Measurements from ENCODE around the gene HGS.
A peak's percentile ranks its signal among the peaks of the same experiment; 100 is the strongest.

Gene HGS, protein sequence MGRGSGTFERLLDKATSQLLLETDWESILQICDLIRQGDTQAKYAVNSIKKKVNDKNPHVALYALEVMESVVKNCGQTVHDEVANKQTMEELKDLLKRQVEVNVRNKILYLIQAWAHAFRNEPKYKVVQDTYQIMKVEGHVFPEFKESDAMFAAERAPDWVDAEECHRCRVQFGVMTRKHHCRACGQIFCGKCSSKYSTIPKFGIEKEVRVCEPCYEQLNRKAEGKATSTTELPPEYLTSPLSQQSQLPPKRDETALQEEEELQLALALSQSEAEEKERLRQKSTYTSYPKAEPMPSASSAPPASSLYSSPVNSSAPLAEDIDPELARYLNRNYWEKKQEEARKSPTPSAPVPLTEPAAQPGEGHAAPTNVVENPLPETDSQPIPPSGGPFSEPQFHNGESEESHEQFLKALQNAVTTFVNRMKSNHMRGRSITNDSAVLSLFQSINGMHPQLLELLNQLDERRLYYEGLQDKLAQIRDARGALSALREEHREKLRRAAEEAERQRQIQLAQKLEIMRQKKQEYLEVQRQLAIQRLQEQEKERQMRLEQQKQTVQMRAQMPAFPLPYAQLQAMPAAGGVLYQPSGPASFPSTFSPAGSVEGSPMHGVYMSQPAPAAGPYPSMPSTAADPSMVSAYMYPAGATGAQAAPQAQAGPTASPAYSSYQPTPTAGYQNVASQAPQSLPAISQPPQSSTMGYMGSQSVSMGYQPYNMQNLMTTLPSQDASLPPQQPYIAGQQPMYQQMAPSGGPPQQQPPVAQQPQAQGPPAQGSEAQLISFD
- long read RNA-seq, transcript HGS-201 (22 exons, 2,970 nt) = major isoform, 238 of 300 reads
- long read RNA-seq, partial matches to known transcripts = 19 of 300 reads
- long read RNA-seq, other reads (novel, unspliced or antisense) = 42 of 300 reads

DNA sequence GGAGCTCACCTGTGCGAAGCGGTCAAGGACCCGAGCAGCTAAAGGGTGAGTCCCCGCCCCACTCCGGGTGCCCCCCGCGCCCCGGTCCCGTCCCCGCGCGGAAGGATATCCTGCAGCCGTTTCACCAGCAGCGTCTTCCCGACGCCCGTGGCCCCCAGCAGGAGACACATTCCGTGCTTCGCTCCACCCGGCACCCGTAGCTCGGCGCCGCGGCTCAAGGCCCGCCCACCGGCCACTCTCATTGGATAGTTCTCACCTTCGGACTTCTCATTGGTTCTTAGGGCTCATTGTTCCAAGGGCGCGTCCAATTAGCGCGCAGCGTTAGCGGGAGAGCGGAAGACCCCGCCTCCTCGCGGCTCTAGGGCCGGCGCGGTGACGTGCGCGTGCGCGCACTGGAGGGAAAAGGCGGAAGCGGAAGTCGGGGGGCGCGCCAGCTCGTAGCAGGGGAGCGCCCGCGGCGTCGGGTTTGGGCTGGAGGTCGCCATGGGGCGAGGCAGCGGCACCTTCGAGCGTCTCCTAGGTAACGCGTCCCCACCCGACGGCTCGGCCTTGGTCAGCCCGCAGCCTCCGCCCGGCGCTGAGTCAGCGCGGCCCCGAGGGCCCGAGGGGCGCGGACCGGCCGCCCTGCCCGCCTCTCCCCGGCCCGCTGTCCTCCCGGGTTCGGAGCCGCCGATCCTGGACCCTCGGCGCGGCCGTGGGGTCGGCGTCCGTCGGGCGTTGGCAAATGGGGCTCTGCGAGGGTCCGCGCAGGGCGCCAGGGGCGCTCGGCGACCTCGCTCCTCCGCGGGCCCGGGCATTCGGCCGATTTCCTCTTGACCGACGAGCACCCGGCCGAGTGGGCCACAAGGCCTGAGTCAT, at the start of gene HGS, which contains the start of gene ARL16:
Gene HGS (plus strand): TSS at position 428 of the 858 bp plus-strand sequence. CDS start 56 bp downstream, at position 484.
Gene ARL16 (minus strand): TSS at position 214 of the 858 bp plus-strand sequence. CDS start 44 bp downstream, at position 170.
- DNase-seq (ENCODE audit: low read depth in 1 of 2, low spot score in 1 of 2) = peak; percentile 98 to 99
- no peaks in the 10 kb centered on the region for H3K27me3 ChIP-seq (ENCODE audit: insufficient read depth, poor library complexity, severe bottlenecking)
- peak within 1 kb of the TSS; percentile 97 for H3K4me3 ChIP-seq (replicated peaks; ENCODE audit: insufficient read depth, low read length)
- peak; percentile 80 for TF ChIP-seq GABPA (IDR thresholded peaks at IDR 0.05; ENCODE audit: low read depth)
- peak; percentile 81 for TF ChIP-seq SPI1 (IDR thresholded peaks at IDR 0.05; ENCODE audit: borderline replicate concordance, low read depth)
- TF ChIP-seq, protein P1, sequence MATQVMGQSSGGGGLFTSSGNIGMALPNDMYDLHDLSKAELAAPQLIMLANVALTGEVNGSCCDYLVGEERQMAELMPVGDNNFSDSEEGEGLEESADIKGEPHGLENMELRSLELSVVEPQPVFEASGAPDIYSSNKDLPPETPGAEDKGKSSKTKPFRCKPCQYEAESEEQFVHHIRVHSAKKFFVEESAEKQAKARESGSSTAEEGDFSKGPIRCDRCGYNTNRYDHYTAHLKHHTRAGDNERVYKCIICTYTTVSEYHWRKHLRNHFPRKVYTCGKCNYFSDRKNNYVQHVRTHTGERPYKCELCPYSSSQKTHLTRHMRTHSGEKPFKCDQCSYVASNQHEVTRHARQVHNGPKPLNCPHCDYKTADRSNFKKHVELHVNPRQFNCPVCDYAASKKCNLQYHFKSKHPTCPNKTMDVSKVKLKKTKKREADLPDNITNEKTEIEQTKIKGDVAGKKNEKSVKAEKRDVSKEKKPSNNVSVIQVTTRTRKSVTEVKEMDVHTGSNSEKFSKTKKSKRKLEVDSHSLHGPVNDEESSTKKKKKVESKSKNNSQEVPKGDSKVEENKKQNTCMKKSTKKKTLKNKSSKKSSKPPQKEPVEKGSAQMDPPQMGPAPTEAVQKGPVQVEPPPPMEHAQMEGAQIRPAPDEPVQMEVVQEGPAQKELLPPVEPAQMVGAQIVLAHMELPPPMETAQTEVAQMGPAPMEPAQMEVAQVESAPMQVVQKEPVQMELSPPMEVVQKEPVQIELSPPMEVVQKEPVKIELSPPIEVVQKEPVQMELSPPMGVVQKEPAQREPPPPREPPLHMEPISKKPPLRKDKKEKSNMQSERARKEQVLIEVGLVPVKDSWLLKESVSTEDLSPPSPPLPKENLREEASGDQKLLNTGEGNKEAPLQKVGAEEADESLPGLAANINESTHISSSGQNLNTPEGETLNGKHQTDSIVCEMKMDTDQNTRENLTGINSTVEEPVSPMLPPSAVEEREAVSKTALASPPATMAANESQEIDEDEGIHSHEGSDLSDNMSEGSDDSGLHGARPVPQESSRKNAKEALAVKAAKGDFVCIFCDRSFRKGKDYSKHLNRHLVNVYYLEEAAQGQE (IDR thresholded peaks at IDR 0.05; ENCODE audit: insufficient replicate concordance, low read depth) = no peak
- TF ChIP-seq POLR2AphosphoS5 (IDR thresholded peaks at IDR 0.05; ENCODE audit: low read depth) = peak; percentile 9; the same call in 1 of the 2 replicates
- TF ChIP-seq, protein P2, sequence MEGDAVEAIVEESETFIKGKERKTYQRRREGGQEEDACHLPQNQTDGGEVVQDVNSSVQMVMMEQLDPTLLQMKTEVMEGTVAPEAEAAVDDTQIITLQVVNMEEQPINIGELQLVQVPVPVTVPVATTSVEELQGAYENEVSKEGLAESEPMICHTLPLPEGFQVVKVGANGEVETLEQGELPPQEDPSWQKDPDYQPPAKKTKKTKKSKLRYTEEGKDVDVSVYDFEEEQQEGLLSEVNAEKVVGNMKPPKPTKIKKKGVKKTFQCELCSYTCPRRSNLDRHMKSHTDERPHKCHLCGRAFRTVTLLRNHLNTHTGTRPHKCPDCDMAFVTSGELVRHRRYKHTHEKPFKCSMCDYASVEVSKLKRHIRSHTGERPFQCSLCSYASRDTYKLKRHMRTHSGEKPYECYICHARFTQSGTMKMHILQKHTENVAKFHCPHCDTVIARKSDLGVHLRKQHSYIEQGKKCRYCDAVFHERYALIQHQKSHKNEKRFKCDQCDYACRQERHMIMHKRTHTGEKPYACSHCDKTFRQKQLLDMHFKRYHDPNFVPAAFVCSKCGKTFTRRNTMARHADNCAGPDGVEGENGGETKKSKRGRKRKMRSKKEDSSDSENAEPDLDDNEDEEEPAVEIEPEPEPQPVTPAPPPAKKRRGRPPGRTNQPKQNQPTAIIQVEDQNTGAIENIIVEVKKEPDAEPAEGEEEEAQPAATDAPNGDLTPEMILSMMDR (IDR thresholded peaks at IDR 0.05; ENCODE audit: insufficient read depth, low read length) = no peak
- H3K27ac ChIP-seq (replicated peaks) = peak within 1 kb of the TSS; percentile 84

DNA sequence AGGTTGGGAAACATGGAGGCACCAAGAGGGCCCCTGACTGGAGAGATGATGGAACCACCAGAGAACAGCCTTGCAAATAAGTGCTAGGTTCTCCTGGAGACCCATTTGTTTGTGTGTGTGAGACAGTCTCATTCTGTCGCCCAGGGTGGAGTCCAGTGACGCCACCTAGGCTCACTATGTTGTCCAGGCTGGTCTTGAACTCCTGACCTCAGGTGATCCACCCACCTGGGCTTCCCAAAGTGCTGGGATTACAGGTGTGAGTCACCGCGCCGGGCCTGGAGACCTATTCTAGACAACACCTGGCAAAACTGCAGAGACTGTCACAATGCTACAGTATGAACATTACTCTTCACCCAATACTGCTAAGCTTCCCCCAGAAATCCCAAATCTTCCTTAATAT, 48.4 kb upstream of the HGS start:
- Histone ChIP-seq H3K27me3 (ENCODE audit: insufficient read depth, poor library complexity, severe bottlenecking) (no peaks in the 10 kb centered on the region), H3K27ac (replicated peaks) (no peak overlapping the region), H3K4me3 (replicated peaks; ENCODE audit: insufficient read depth, low read length) (peak overlapping the region; percentile 95)
- no peak for DNase-seq (ENCODE audit: low read depth in 1 of 2, low spot score in 1 of 2)
- TF ChIP-seq GABPA (IDR thresholded peaks at IDR 0.05; ENCODE audit: low read depth) = no peak
- TF ChIP-seq, protein P1 (IDR thresholded peaks at IDR 0.05; ENCODE audit: insufficient replicate concordance, low read depth) = no peak
- no peak for TF ChIP-seq POLR2AphosphoS5 (IDR thresholded peaks at IDR 0.05; ENCODE audit: low read depth)
- TF ChIP-seq, protein P2 (IDR thresholded peaks at IDR 0.05; ENCODE audit: insufficient read depth, low read length) = no peak
- no peak for TF ChIP-seq SPI1 (IDR thresholded peaks at IDR 0.05; ENCODE audit: borderline replicate concordance, low read depth)

DNA sequence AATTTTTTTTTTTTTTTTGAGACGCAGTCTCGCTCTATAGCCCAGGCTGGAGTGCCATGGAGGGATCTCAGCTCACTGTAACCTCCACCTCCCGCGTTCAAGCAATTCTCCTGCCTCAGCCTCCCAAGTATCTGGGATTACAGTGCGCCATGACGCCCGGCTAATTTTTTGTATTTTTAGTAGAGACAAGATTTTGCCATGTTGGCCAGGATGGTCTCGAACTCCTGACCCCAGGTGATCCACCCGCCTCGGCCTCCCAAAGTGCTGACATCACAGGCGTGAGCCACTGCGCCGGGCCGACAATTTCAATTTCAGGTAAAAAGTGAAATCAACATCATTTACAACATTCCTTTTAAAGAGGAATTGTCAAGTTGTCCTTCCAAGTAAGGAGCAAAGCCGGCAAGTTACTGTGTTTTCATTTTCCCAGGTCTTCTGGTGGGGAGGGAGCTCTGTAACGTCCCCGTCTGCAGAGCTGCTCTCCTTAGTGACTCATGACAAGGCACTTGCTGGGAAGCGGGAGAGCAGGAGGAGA, 47.8 kb upstream of the HGS start:
- H3K4me3 ChIP-seq (replicated peaks; ENCODE audit: insufficient read depth, low read length) = peak overlapping the region; percentile 95
- DNase-seq (ENCODE audit: low read depth in 1 of 2, low spot score in 1 of 2) = no peak
- H3K27me3 ChIP-seq (ENCODE audit: insufficient read depth, poor library complexity, severe bottlenecking) = no peaks in the 10 kb centered on the region
- peak overlapping the region; percentile 74 for H3K27ac ChIP-seq (replicated peaks)
- no peak for TF ChIP-seq POLR2AphosphoS5 (IDR thresholded peaks at IDR 0.05; ENCODE audit: low read depth)
- TF ChIP-seq, protein P1 (IDR thresholded peaks at IDR 0.05; ENCODE audit: insufficient replicate concordance, low read depth) = no peak
- no peak for TF ChIP-seq SPI1 (IDR thresholded peaks at IDR 0.05; ENCODE audit: borderline replicate concordance, low read depth)
- TF ChIP-seq, protein P2 (IDR thresholded peaks at IDR 0.05; ENCODE audit: insufficient read depth, low read length) = no peak
- no peak for TF ChIP-seq GABPA (IDR thresholded peaks at IDR 0.05; ENCODE audit: low read depth)
